Activated T-cell treated with anti-CD3 and anti-CD28 coated beads, Interleukin-2, amount 50 U/mL, for 72 hours (primary cell): ENCODE measurements around the gene GIGYF1. TPM values are rescaled to one million over a fixed set of nuclear protein-coding genes. Genes with fewer than 3 reads are reported as not detected.
"Not testable (repeated sequence)": the region's sequence is repeated elsewhere in the genome, so short reads cannot be mapped to it uniquely, and the experiment has no call there.

Experiments used
- ATAC-seq, 2 donors: fragments of 150-1000 bp; cut with Tn5 transposase; replicated peaks in 1 of 2; 2 replicates each; pipeline ENCODE4 v1.10.0; 2021; ENCODE audit warnings: moderate library complexity in 2 of 2, mild to moderate bottlenecking in 1 of 2
- DNase-seq, 2 donors: peaks; one replicate each; pipeline ENCODE4 v3.0.0; 2021 to 2022; ENCODE audit warnings: mixed read lengths in 1 of 2
- H3K27ac Mint-ChIP-seq: one replicate; pipeline ENCODE4 v1.8.0; 2022; ENCODE audit warnings: mild to moderate bottlenecking, moderate library complexity, mixed read lengths
- H3K27me3 Mint-ChIP-seq: one replicate; pipeline ENCODE4 v1.8.0; 2022; ENCODE audit warnings: low read depth, mixed read lengths
- H3K36me3 Mint-ChIP-seq, 2 donors: one replicate each; pipeline ENCODE4 v1.8.0; 2022; ENCODE audit warnings: mixed read lengths in 2 of 2, mild to moderate bottlenecking in 1 of 2; ENCODE audit not compliant: insufficient read depth in 2 of 2
- H3K4me1 Mint-ChIP-seq: one replicate; pipeline ENCODE4 v1.8.0; 2022; ENCODE audit warnings: low read depth, mixed read lengths
- H3K4me3 Mint-ChIP-seq, 2 donors: one replicate each; pipeline ENCODE4 v1.8.0; 2022; ENCODE audit warnings: mild to moderate bottlenecking in 2 of 2, mixed read lengths in 2 of 2, moderate library complexity in 2 of 2
- H3K9me3 Mint-ChIP-seq, 2 donors: one replicate each; pipeline ENCODE4 v1.8.0; 2022; ENCODE audit warnings: mixed read lengths in 2 of 2
- total RNA-seq, 2 donors: library from RNA; stranded (reverse); gene quantifications; one replicate each; pipeline ENCODE4 v1.2.3, GENCODE V29; 2022

Gene GIGYF1, protein sequence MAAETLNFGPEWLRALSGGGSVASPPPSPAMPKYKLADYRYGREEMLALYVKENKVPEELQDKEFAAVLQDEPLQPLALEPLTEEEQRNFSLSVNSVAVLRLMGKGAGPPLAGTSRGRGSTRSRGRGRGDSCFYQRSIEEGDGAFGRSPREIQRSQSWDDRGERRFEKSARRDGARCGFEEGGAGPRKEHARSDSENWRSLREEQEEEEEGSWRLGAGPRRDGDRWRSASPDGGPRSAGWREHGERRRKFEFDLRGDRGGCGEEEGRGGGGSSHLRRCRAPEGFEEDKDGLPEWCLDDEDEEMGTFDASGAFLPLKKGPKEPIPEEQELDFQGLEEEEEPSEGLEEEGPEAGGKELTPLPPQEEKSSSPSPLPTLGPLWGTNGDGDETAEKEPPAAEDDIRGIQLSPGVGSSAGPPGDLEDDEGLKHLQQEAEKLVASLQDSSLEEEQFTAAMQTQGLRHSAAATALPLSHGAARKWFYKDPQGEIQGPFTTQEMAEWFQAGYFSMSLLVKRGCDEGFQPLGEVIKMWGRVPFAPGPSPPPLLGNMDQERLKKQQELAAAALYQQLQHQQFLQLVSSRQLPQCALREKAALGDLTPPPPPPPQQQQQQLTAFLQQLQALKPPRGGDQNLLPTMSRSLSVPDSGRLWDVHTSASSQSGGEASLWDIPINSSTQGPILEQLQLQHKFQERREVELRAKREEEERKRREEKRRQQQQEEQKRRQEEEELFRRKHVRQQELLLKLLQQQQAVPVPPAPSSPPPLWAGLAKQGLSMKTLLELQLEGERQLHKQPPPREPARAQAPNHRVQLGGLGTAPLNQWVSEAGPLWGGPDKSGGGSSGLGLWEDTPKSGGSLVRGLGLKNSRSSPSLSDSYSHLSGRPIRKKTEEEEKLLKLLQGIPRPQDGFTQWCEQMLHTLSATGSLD (N-terminal part only)
- total RNA-seq: 10 to 100 TPM; 51.5 to 53.2 TPM

DNA sequence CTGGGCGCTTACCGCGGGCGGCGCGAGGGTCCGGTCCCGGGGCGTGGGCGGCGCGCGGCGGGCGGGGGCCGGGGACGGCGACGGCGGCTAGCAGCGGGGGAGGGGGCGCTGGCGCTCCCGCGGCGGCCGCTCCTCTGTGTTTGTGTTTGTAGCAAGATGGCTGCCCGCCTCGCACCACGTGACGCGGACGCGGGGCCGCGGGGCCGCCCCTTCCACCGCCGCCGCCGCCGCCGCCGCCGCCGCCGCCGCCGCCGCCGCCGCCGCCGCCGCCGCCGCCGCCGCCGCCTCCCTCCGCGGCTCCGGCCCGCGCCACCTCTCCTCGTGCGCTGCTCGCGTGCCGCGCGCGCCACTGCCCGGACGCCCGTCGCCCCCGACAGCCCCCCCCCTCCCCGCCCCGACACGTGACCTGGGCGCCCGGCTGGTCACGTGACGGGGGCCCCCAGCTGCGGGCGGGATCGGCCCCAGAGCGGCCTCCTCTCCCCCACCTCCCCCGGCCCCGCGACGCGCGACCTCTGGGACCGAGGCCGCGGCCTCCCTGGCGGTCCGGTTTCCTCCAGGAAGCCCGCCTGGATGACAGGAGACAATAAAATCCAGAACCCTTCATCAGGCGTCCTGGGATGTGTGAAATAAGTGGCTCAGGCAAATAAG lies at the start of gene GIGYF1:
Gene GIGYF1 (minus strand): TSS at position 153 of the 648 bp plus-strand sequence. CDS start 6,012 bp downstream, outside the sequence.
- Mint-ChIP-seq H3K27ac (peak within 1 kb of the TSS; percentile 79), H3K4me3 (peak within 1 kb of the TSS; percentile 98), H3K36me3 (peaks cover 6% of the 10 kb centered on the region in 2 donors), H3K9me3 (no peaks in the 10 kb centered on the region), H3K4me1 (peaks cover 40% of the 10 kb centered on the region), H3K27me3 (no peaks in the 10 kb centered on the region)
- DNase-seq: peak; percentile 80 to 82
- ATAC-seq: peak; percentile 75

DNA sequence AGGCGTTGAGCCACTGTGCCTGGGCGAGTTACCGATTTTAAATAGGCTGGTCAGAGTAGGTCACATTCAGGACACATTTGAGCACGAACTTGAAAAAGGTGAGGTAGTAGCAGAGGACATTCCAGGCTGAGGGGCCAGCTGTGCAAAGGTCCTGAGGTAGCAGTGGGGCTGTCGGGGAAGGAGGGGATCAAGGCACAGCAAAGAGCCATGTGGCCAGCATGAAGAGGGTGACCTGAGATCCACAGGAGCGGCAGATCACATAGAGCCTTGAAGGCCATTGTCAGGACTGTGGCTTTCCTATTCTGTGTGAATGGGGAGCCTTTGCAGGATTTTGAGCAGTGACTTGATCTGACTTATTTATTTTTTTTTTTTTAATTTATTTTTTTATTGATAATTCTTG lies 45.9 kb upstream of the GIGYF1 start:
- peaks cover 1 to 2% of the 10 kb centered on the region in 2 donors for H3K36me3 Mint-ChIP-seq
- H3K4me3 Mint-ChIP-seq: no peak overlapping the region
- H3K9me3 Mint-ChIP-seq: peaks cover 2 to 7% of the 10 kb centered on the region in 2 donors
- H3K27ac Mint-ChIP-seq: no peak overlapping the region
- no peak for DNase-seq
- H3K4me1 Mint-ChIP-seq: peaks cover 2% of the 10 kb centered on the region
- ATAC-seq: no peak
- H3K27me3 Mint-ChIP-seq: peaks cover 12% of the 10 kb centered on the region

DNA sequence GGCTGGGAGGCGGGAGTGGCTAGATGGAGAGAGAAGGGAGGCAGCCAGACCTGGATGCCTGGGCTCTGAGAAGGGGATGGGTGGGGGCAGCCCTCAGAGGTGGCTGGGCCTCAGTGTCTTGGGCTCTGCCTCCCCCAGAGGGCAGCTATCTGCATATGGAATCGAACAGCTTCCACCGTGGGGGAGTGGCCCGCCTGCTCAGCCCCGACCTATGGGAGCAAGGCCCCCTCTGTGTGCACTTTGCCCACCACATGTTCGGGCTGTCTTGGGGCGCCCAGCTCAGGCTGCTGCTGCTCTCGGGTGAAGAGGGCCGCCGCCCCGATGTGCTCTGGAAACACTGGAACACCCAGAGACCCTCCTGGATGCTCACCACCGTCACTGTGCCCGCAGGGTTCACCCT lies 42.6 kb upstream of the GIGYF1 start:
- no peaks in the 10 kb centered on the region for H3K4me1 Mint-ChIP-seq
- H3K27me3 Mint-ChIP-seq: peaks cover 16% of the 10 kb centered on the region
- no peaks in the 10 kb centered on the region for H3K36me3 Mint-ChIP-seq
- H3K9me3 Mint-ChIP-seq: no peaks in the 10 kb centered on the region
- ATAC-seq (no peak), DNase-seq (no peak)
- no peak overlapping the region for H3K4me3 Mint-ChIP-seq
- H3K27ac Mint-ChIP-seq: no peak overlapping the region

DNA sequence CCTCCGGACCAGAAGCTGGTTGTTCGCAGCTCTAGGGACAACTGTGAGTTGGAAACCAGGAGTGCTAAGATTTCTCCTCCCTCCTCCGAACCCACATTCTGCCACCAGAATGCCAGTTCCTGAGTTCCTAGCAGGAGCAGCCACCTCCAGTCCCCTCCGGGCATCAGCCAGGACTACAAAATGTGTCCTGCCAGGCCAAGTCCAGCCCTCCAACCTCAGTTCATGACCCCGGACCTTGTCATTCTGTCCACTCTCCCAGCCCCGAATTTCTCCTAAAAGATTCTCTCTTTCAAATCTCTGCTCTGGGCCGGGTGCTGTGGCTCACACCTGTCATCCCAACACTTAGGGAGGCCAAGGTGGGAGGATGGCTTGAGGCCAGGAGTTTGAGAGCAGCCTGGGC lies 41.7 kb upstream of the GIGYF1 start:
- Mint-ChIP-seq H3K36me3 (no peaks in the 10 kb centered on the region), H3K4me3 (no peak overlapping the region), H3K27me3 (peaks cover 16% of the 10 kb centered on the region), H3K4me1 (no peaks in the 10 kb centered on the region), H3K9me3 (no peaks in the 10 kb centered on the region), H3K27ac (no peak overlapping the region)
- ATAC-seq: no peak
- DNase-seq: no peak

DNA sequence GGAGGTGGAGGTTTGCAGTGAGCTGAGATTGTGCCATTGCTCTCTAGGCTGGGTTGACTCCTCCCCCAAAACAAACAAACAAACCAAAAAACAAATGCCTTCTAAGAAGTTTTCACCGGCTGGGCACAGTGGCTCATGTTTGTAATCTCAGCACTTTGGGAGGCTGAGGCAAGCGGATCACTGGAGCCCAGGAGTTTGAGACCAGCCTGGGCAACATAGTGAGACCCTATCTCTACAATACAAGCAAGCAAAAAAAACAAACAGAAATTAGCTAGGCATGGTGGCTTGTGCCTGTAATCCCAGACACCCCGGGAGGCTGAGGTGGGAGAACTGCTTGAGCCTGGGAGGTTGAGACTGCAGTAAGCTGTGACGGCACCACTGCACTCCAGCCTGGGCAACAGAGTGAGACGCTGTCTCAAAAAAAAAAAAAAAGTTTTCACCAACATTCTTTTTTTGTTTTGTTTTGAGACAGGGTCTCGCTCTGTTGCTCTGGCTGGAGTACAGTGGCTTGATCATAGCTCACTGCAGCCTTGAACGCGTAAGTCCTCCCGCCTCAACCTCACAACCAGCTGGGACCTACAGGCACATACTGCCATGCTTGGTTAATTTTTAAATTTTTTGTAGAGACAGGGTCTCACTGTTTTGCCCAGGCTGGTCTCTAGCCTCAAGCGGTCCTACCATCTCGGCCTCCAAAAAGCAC lies 38.0 kb upstream of the GIGYF1 start:
- H3K9me3 Mint-ChIP-seq: no peaks in the 10 kb centered on the region
- H3K4me3 Mint-ChIP-seq: no peak overlapping the region
- H3K4me1 Mint-ChIP-seq: no peaks in the 10 kb centered on the region
- no peak overlapping the region for H3K27ac Mint-ChIP-seq
- H3K27me3 Mint-ChIP-seq: peaks cover 22% of the 10 kb centered on the region
- no peaks in the 10 kb centered on the region for H3K36me3 Mint-ChIP-seq
- DNase-seq: no peak
- no peak for ATAC-seq

DNA sequence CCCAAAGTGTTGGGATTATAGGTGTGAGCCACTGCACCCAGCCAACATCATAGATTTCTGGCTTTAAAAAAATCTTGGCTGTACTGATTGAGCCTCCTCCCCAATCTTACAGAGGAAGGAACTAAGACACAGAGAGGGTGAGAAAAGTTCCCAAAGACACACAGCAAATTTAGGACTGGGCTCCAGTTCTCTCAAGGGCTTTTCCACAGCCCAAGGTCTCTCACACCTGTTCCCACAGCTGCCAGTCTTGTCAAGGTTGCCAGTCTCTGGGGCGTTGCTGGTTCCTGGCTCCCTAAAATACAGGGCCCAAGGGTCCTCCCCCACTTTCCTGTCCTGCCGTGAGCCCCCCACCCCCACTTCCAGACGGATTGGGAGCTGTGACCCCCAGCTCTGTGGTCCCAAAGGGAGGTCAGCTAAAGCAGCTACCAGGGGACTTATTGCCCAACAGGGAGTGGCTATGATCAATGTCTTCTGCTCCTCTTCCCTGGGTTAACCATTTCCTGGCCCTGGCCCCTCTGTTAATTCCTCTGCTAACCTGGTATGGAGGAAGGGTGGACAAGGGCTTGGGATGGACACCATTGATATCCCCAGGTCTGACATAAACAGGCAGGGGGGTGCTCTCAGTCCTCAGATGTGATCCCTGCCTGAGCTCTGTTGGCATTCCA lies 36.2 kb upstream of the GIGYF1 start:
- no peak for ATAC-seq
- H3K27me3 Mint-ChIP-seq: peaks cover 14% of the 10 kb centered on the region
- DNase-seq: no peak
- no peak overlapping the region for H3K27ac Mint-ChIP-seq
- H3K4me1 Mint-ChIP-seq: peaks cover 3% of the 10 kb centered on the region
- H3K4me3 Mint-ChIP-seq: no peak overlapping the region
- no peaks in the 10 kb centered on the region for H3K36me3 Mint-ChIP-seq
- H3K9me3 Mint-ChIP-seq: no peaks in the 10 kb centered on the region

DNA sequence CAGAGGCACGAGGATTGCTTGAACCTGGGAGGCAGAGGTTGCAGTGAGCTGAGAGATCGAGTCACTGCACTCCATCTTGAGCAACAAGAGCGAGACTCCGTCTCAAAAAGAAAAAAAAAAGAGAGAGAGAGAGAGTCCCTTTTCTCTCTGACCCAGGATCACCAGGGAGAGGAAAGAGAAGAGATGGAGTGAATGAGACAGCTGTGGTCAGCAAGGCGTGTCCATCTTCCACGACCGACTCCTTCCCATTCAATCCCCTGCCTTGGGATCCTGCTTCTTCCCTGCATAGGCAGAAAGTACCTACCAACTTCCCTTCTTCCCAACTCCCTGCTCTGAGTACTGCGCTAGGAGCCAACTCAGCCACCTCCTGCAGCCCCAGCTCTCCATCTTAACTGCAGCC lies 34.1 kb upstream of the GIGYF1 start:
- Mint-ChIP-seq H3K27ac (no peak overlapping the region), H3K36me3 (no peaks in the 10 kb centered on the region), H3K9me3 (no peaks in the 10 kb centered on the region), H3K4me3 (no peak overlapping the region), H3K27me3 (peaks cover 14% of the 10 kb centered on the region), H3K4me1 (peaks cover 8% of the 10 kb centered on the region)
- ATAC-seq (no peak), DNase-seq (no peak)

DNA sequence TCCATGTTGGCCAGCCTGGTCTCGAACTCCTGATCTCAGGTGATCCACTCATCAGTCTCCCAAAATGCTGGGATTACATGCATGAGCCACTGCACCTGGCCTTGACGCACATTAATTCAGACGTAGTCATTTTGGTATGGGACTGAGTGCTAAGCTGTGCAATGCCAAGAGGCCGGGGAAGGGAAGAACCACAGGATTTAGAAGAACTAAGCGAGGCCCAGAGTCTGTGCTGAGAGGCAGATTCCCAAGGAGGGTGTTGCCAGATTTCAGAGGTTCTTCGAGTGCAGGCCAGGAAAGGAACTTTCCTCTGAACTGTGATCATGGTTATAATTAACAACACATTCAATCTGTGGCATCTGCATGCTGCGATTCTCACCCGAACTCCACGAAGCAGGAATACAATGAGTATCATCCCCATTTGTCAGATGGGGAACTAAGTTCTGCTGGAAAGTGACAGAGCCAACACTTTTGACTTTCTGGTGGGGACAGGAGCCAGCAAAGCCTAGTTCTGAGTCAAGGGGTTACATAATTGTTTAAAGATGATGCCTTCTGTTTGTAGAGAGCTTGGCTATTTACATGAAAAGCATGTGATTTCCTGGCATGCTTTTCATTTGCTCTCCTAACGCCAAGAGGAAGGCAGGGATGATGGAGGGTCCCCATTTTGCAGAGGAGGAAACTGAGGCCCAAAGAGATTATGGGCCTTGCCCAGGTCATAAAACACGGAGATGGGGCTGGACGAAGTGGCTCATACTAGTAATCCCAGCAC lies 33.1 kb upstream of the GIGYF1 start:
- no peaks in the 10 kb centered on the region for H3K9me3 Mint-ChIP-seq
- H3K4me1 Mint-ChIP-seq: peaks cover 8% of the 10 kb centered on the region
- no peak for ATAC-seq
- no peaks in the 10 kb centered on the region for H3K36me3 Mint-ChIP-seq
- no peak overlapping the region for H3K27ac Mint-ChIP-seq
- peaks cover 25% of the 10 kb centered on the region for H3K27me3 Mint-ChIP-seq
- DNase-seq: no peak
- no peak overlapping the region for H3K4me3 Mint-ChIP-seq

DNA sequence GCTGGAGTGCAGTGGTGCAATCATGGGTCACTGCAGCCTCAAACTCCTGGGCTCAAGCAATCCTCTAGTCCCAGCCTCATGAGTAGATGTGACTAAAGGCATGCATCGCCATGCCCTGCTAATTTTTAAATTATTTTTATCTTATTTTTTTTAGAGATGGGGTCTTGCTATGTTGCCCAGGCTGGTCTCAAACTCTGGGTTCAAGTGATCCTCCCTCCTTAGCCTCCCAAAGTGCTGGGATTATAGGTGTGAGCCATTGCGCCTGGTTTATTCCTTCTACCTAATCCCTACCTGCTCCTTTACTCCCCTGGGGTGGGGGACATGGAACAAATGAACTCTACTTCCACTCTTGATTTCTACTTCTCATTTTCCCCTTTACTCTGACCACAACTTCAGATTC lies 30.3 kb upstream of the GIGYF1 start:
- not testable (repeated sequence) for ATAC-seq, H3K36me3 Mint-ChIP-seq, H3K4me3 Mint-ChIP-seq, DNase-seq, H3K4me1 Mint-ChIP-seq, H3K9me3 Mint-ChIP-seq, H3K27ac Mint-ChIP-seq
- H3K27me3 Mint-ChIP-seq: peaks cover 45% of the 10 kb centered on the region

DNA sequence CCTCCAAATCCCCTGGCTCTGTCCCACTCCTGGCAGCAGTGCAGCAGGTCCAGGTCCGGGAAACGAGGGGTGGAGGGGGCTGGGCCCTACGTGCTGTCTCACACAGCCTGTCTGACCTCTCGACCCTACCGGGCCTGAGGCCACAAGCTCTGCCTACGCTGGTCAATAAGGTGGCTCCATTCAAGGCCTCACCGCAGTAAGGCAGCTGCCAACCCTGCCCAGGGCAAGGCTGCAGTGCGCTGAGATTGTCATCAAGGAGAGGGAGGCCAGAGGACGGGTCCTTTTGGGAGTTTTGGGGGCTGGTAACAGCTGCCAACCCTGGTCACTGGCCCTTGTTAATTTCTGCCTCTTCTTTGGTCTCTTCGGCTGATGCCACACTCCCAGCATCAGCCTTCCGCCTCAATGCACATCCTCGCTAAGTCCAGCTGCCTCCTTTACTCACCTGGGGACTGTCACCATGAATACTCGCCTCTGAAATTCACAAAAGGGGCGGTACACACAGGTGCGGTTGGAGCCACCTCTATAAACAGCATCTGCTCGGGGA lies 29.8 kb upstream of the GIGYF1 start:
- Mint-ChIP-seq H3K4me1 (peaks cover 8% of the 10 kb centered on the region), H3K4me3 (no peak overlapping the region), H3K27ac (no peak overlapping the region), H3K36me3 (no peaks in the 10 kb centered on the region), H3K9me3 (no peaks in the 10 kb centered on the region), H3K27me3 (peaks cover 51% of the 10 kb centered on the region)
- DNase-seq (no peak), ATAC-seq (no peak)

DNA sequence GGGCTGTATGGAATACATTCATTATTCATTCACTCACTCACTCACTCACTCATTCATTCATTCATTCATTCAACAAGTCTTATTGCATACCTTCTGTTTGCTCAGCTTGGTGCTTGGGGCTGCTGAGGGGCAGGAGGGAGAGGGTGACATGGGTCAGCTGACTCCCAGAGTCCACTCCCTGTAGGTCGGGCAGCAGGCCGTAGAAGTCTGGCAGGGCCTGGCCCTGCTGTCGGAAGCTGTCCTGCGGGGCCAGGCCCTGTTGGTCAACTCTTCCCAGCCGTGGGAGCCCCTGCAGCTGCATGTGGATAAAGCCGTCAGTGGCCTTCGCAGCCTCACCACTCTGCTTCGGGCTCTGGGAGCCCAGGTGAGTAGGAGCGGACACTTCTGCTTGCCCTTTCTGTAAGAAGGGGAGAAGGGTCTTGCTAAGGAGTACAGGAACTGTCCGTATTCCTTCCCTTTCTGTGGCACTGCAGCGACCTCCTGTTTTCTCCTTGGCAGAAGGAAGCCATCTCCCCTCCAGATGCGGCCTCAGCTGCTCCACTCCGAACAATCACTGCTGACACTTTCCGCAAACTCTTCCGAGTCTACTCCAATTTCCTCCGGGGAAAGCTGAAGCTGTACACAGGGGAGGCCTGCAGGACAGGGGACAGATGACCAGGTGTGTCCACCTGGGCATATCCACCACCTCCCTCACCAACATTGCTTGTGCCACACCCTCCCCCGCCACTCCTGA lies 28.6 kb upstream of the GIGYF1 start:
- peaks cover 8% of the 10 kb centered on the region for H3K4me1 Mint-ChIP-seq
- no peak overlapping the region for H3K27ac Mint-ChIP-seq
- H3K9me3 Mint-ChIP-seq: peaks cover 0 to 2% of the 10 kb centered on the region in 2 donors
- ATAC-seq (no peak), DNase-seq (no peak)
- peaks cover 52% of the 10 kb centered on the region for H3K27me3 Mint-ChIP-seq
- no peaks in the 10 kb centered on the region for H3K36me3 Mint-ChIP-seq
- H3K4me3 Mint-ChIP-seq: no peak overlapping the region
